H9 (cell line): ENCODE data around the gene ALOX12. TPM values are rescaled to one million over a fixed set of nuclear protein-coding genes. Genes with fewer than 3 reads are reported as not detected.

Experiments
- DNase-seq: peaks from one replicate; pipeline ENCODE4 v3.0.0-alpha.2; 2017
- H2AFZ ChIP-seq: one replicate; pipeline ENCODE4 v1.6.1; 2013; ENCODE audit warnings: mild to moderate bottlenecking, low read length, control low read depth, moderate library complexity
- H2AK5ac ChIP-seq: 2 replicates; pipeline ENCODE4 v1.6.1; 2013; ENCODE audit warnings: low read length, control low read depth, mixed read lengths; ENCODE audit not compliant: insufficient read length
- H2BK120ac ChIP-seq: one replicate; pipeline ENCODE4 v1.6.1; 2013; ENCODE audit warnings: low read depth, mild to moderate bottlenecking, low read length, control low read depth, inconsistent platforms; ENCODE audit not compliant: poor library complexity, severe bottlenecking
- H2BK12ac ChIP-seq: 2 replicates; pipeline ENCODE4 v1.6.1; 2013; ENCODE audit warnings: low read length, control low read depth, mixed read lengths, low read depth; ENCODE audit not compliant: insufficient read length
- H2BK15ac ChIP-seq: 2 replicates; pipeline ENCODE4 v1.6.1; 2013; ENCODE audit warnings: low read depth, low read length, control low read depth
- H2BK20ac ChIP-seq: one replicate; pipeline ENCODE4 v1.6.1; 2013; ENCODE audit warnings: low read depth, mild to moderate bottlenecking, low read length, control low read depth, inconsistent platforms; ENCODE audit not compliant: poor library complexity, severe bottlenecking
- H2BK5ac ChIP-seq: 2 replicates; pipeline ENCODE4 v1.6.1; 2013; ENCODE audit warnings: low read length, control low read depth, mixed read lengths; ENCODE audit not compliant: insufficient read length
- H3K14ac ChIP-seq: 2 replicates; pipeline ENCODE4 v1.6.1; 2013; ENCODE audit warnings: low read length, control low read depth; ENCODE audit not compliant: insufficient read depth
- H3K18ac ChIP-seq: 2 replicates; pipeline ENCODE4 v1.6.1; 2013; ENCODE audit warnings: low read depth, mild to moderate bottlenecking, mixed read lengths, low read length, control low read depth; ENCODE audit not compliant: insufficient read length
- H3K23ac ChIP-seq: 2 replicates; pipeline ENCODE4 v1.6.1; 2013; ENCODE audit warnings: low read length, control low read depth, mixed read lengths, low read depth; ENCODE audit not compliant: insufficient read length
- H3K23me2 ChIP-seq: 2 replicates; pipeline ENCODE4 v1.6.1; 2013; ENCODE audit warnings: low read depth, mild to moderate bottlenecking, mixed read lengths, low read length, control low read depth; ENCODE audit not compliant: insufficient read length, poor library complexity, severe bottlenecking
- H3K27ac ChIP-seq: 2 replicates; pipeline ENCODE4 v1.5.1; 2013; ENCODE audit warnings: low read length, control low read depth, mixed read lengths, low read depth; ENCODE audit not compliant: insufficient read length
- H3K27me3 ChIP-seq: 2 replicates; pipeline ENCODE4 v1.6.1; 2013; ENCODE audit warnings: low read length, control low read depth, inconsistent platforms; ENCODE audit not compliant: insufficient read depth
- H3K4ac ChIP-seq: 2 replicates; pipeline ENCODE4 v1.6.1; 2013; ENCODE audit warnings: low read depth, mild to moderate bottlenecking, control low read depth, inconsistent platforms, low read length, moderate library complexity
- H3K4me1 ChIP-seq: 2 replicates; pipeline ENCODE4 v1.6.1; 2013; ENCODE audit warnings: low read length, control low read depth, inconsistent platforms; ENCODE audit not compliant: insufficient read depth
- H3K4me2 ChIP-seq: 2 replicates; pipeline ENCODE4 v1.6.1; 2013; ENCODE audit warnings: low read length, control low read depth, mixed read lengths; ENCODE audit not compliant: insufficient read length, insufficient read depth
- H3K56ac ChIP-seq: 2 replicates; pipeline ENCODE4 v1.6.1; 2013; ENCODE audit warnings: low read depth, mild to moderate bottlenecking, mixed read lengths, low read length, control low read depth; ENCODE audit not compliant: insufficient read length
- H3K79me1 ChIP-seq: 2 replicates; pipeline ENCODE4 v1.6.1; 2013; ENCODE audit warnings: low read depth, mild to moderate bottlenecking, moderate library complexity, low read length, control low read depth, inconsistent platforms; ENCODE audit not compliant: insufficient read depth, poor library complexity, severe bottlenecking
- H3K79me2 ChIP-seq: 2 replicates; pipeline ENCODE4 v1.6.1; 2013; ENCODE audit warnings: low read length, control low read depth, inconsistent platforms; ENCODE audit not compliant: insufficient read depth
- H3K9ac ChIP-seq: 2 replicates; pipeline ENCODE4 v1.6.1; 2013; ENCODE audit warnings: low read length, control low read depth, mixed read lengths; ENCODE audit not compliant: insufficient read length; ENCODE audit errors: extremely low read depth
- H3K9me3 ChIP-seq: one replicate; pipeline ENCODE4 v1.6.1; 2013; ENCODE audit warnings: low read depth, low read length, inconsistent platforms; ENCODE audit not compliant: control insufficient read depth
- H3T11ph ChIP-seq: one replicate; pipeline ENCODE4 v1.6.1; 2013; ENCODE audit warnings: mild to moderate bottlenecking, low read length, control low read depth, inconsistent platforms
- H4K20me1 ChIP-seq: one replicate; pipeline ENCODE4 v1.6.1; 2013; ENCODE audit not compliant: control insufficient read depth, insufficient read length, insufficient read depth
- H4K5ac ChIP-seq: 2 replicates; pipeline ENCODE4 v1.6.1; 2013; ENCODE audit warnings: low read depth, mild to moderate bottlenecking, mixed read lengths, low read length, control low read depth; ENCODE audit not compliant: insufficient read length
- H4K8ac ChIP-seq: replicated peaks from 2 replicates; pipeline ENCODE4 v1.6.1; 2013; ENCODE audit warnings: low read length, control low read depth, mixed read lengths, low read depth; ENCODE audit not compliant: insufficient read length
- H4K91ac ChIP-seq: 2 replicates; pipeline ENCODE4 v1.6.1; 2013; ENCODE audit warnings: low read depth, mild to moderate bottlenecking, moderate library complexity, mixed read lengths, low read length, control low read depth; ENCODE audit not compliant: insufficient read length
- H3K27ac Mint-ChIP-seq, 3 experiments: 2 replicates in 2 of 3; 3 replicates in 1 of 3; pipeline ENCODE4 v1.8.0; 2020 to 2021; ENCODE audit warnings: mixed read lengths in 3 of 3, mild to moderate bottlenecking in 1 of 3, moderate library complexity in 1 of 3
- H3K27me3 Mint-ChIP-seq: 2 replicates; pipeline ENCODE4 v1.8.0; 2021; ENCODE audit warnings: low read depth, mild to moderate bottlenecking, moderate library complexity, mixed read lengths
- H3K36me3 Mint-ChIP-seq, 3 experiments: 2 replicates in 2 of 3; 3 replicates in 1 of 3; pipeline ENCODE4 v1.8.0; 2020 to 2021; ENCODE audit warnings: low read depth in 3 of 3, mixed read lengths in 3 of 3; ENCODE audit not compliant: insufficient read depth in 1 of 3
- H3K4me1 Mint-ChIP-seq, 2 experiments: 2 replicates each; pipeline ENCODE4 v1.8.0; 2020; ENCODE audit warnings: mixed read lengths in 2 of 2
- H3K4me3 Mint-ChIP-seq, 2 experiments: 2 replicates in 1 of 2; 3 replicates in 1 of 2; pipeline ENCODE4 v1.8.0; 2020 to 2021; ENCODE audit warnings: mild to moderate bottlenecking in 2 of 2, mixed read lengths in 2 of 2, moderate library complexity in 1 of 2
- H3K9me3 Mint-ChIP-seq, 2 experiments: 2 replicates in 1 of 2; 3 replicates in 1 of 2; pipeline ENCODE4 v1.8.0; 2020; ENCODE audit warnings: mild to moderate bottlenecking in 2 of 2, mixed read lengths in 2 of 2, moderate library complexity in 1 of 2
- CTCF ChIP-seq: fragments of 200-600 bp; sonication (generic); conservative IDR thresholded peaks from 3 replicates; pipeline ENCODE4 v1.8.0; 2021; ENCODE audit warnings: antibody characterized with exemption, mild to moderate bottlenecking
- WGBS: extraction: QIAGEN DNeasy Blood & Tissue Kit; methylation state at CpG from one replicate; pipeline ENCODE4 v1.1.7; 2013; ENCODE audit warnings: missing lambda C conversion rate, low lambda C conversion rate, mixed read lengths; ENCODE audit not compliant: insufficient read length; ENCODE audit errors: extremely low coverage; 5-methylcytosine and 5-hydroxymethylcytosine counted together
- total RNA-seq: library from RNA; stranded (reverse); gene quantifications from 2 replicates; pipeline ENCODE4 v1.2.1, GENCODE V29; 2021

Gene ALOX12
- total RNA-seq, 1 experiment from 2014 or later = 0.81 TPM

DNA sequence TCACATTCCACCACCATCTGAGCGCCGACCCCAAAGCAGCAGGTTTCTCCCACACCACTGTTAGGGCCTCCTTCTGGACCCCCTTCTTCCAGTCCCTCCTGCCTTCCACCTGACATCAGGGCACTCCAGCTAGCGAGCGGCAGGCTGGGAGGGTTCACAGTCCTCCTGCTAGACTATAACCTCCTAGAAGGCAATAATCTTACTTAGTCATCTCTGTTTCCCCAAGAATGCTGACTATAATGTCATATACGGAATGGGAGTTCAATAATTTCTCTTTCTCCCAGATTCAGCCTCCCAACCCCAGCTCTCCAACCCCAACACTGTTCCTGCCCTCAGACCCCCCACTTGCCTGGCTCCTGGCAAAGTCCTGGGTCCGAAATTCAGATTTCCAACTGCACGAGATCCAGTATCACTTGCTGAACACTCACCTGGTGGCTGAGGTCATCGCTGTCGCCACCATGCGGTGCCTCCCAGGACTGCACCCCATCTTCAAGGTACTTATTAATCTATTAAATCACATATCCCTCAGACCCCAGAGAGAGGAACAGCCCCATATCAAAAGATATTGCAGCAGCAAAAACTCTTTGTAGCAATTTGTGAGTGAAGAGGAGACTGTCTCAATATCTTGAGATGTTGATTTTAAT is 5.6 kb downstream of the ALOX12 start:
- peaks cover 10% of the 10 kb centered on the region for H3K27me3 Mint-ChIP-seq

More for the DNA sequence above, 5.6 kb downstream of the ALOX12 start:
- no peak overlapping the region for H4K8ac ChIP-seq
- no peaks in the 10 kb centered on the region for H3K23me2 ChIP-seq
- H3K27ac ChIP-seq = no peak overlapping the region
- H4K91ac ChIP-seq = no peak overlapping the region
- Mint-ChIP-seq H3K9me3 (no peaks in the 10 kb centered on the region), H3K4me3 (peak overlapping the region in 1 of 2 experiments; percentile 32; a peak in 1 of 5 replicates), H3K27ac (peak overlapping the region in 1 of 3 experiments; percentile 89; a peak in 1 of 7 replicates), H3K36me3 (peaks cover 15 to 52% (median 24%) of the 10 kb centered on the region in 3 experiments; a peak in 6 of 7 replicates), H3K4me1 (no peaks in the 10 kb centered on the region; a peak in 1 of 4 replicates)
- no peak overlapping the region for H2AK5ac ChIP-seq
- H4K5ac ChIP-seq = no peak overlapping the region
- no peaks in the 10 kb centered on the region for H3K4me1 ChIP-seq
- H2AFZ ChIP-seq = no peak overlapping the region
- peak; percentile 76 for DNase-seq
- H3T11ph ChIP-seq = no peak overlapping the region
- H3K14ac ChIP-seq = no peak overlapping the region
- H3K4me2 ChIP-seq = no peak overlapping the region
- no peak overlapping the region for H2BK5ac ChIP-seq
- no peaks in the 10 kb centered on the region for H3K27me3 ChIP-seq
- no peak overlapping the region for H3K4ac ChIP-seq
- H4K20me1 ChIP-seq = no peaks in the 10 kb centered on the region
- no peaks in the 10 kb centered on the region for H3K79me2 ChIP-seq
- no CpG with 5 or more reads among the region's 10 CpGs for whole genome bisulfite sequencing
- H3K56ac ChIP-seq = no peak overlapping the region
- no peak overlapping the region for H2BK120ac ChIP-seq
- H2BK12ac ChIP-seq = no peak overlapping the region
- H3K79me1 ChIP-seq = no peaks in the 10 kb centered on the region
- H3K9me3 ChIP-seq = no peaks in the 10 kb centered on the region
- no peak overlapping the region for H3K9ac ChIP-seq
- H2BK15ac ChIP-seq = no peak overlapping the region
- no peak overlapping the region for H3K23ac ChIP-seq
- H2BK20ac ChIP-seq = no peak overlapping the region
- peak; percentile 76 for TF ChIP-seq CTCF
- H3K18ac ChIP-seq = no peak overlapping the region
